Activated naive CD8-positive, alpha-beta T cell treated with anti-CD3 and anti-CD28 coated beads, Interleukin-2, amount 10 ng/mL, durations not matched to agents 7 days and 5 days (primary cell): ENCODE results near the gene XIRP1. TPM values are rescaled to one million over a fixed set of nuclear protein-coding genes. Genes with fewer than 3 reads are reported as not detected.
"Not testable (repeated sequence)": the region's sequence is repeated elsewhere in the genome, so short reads cannot be mapped to it uniquely, and the experiment has no call there.

Experiments used
- ATAC-seq: fragments of 150-1000 bp; cut with Tn5 transposase; one replicate; pipeline ENCODE4 v1.10.0; 2021; ENCODE audit warnings: low read depth, moderate library complexity
- POLR2A ChIA-PET: fragments of 350-600 bp; sonication (Branson Sonifier 250); formaldehyde crosslinking; loops from one replicate; lab custom pipeline; 2021; ENCODE audit warnings: antibody characterized with exemption; lab: Charles Lee
- DNase-seq: peaks from one replicate; pipeline ENCODE4 v3.0.0; 2021
- H3K27ac Mint-ChIP-seq: one replicate; pipeline ENCODE4 v1.8.0; 2022; ENCODE audit warnings: mild to moderate bottlenecking, mixed read lengths
- H3K27me3 Mint-ChIP-seq: one replicate; pipeline ENCODE4 v1.8.0; 2022; ENCODE audit warnings: mild to moderate bottlenecking, moderate library complexity, mixed read lengths
- H3K36me3 Mint-ChIP-seq: one replicate; pipeline ENCODE4 v1.8.0; 2021; ENCODE audit warnings: mild to moderate bottlenecking, mixed read lengths
- H3K4me1 Mint-ChIP-seq: one replicate; pipeline ENCODE4 v1.8.0; 2021; ENCODE audit warnings: mixed read lengths
- H3K4me3 Mint-ChIP-seq: one replicate; pipeline ENCODE4 v1.8.0; 2022; ENCODE audit warnings: mild to moderate bottlenecking, moderate library complexity, mixed read lengths
- H3K9me3 Mint-ChIP-seq: one replicate; pipeline ENCODE4 v1.8.0; 2021; ENCODE audit warnings: mixed read lengths
- total RNA-seq, 2 experiments: library from RNA; stranded (reverse); gene quantifications; one replicate each; pipeline ENCODE4 v1.2.3, GENCODE V29; 2021

Gene XIRP1
- total RNA-seq, 2 experiments from 2014 or later: not detected

- Mint-ChIP-seq H3K36me3 (peaks cover 11% of the 10 kb centered on the region), H3K4me1 (peaks cover 49% of the 10 kb centered on the region), H3K27ac (peak overlapping the region; percentile 22), H3K27me3 (peaks cover 2% of the 10 kb centered on the region), H3K9me3 (peaks cover 3% of the 10 kb centered on the region), H3K4me3 (peak overlapping the region; percentile 63)
- DNase-seq: no peak
- ATAC-seq: no peak
- POLR2A ChIA-PET: interaction anchor here (1.0 to 3.6 kb wide), 7 partner anchors 9 to 70 kb away, joined by 3 to 17 read pairs (median 3); partner anchors contain the start of genes GORASP1 and TTC21A
Measured at GRCh38 chr3:39178553-39178952, 13.8 kb downstream of the XIRP1 start.

DNA sequence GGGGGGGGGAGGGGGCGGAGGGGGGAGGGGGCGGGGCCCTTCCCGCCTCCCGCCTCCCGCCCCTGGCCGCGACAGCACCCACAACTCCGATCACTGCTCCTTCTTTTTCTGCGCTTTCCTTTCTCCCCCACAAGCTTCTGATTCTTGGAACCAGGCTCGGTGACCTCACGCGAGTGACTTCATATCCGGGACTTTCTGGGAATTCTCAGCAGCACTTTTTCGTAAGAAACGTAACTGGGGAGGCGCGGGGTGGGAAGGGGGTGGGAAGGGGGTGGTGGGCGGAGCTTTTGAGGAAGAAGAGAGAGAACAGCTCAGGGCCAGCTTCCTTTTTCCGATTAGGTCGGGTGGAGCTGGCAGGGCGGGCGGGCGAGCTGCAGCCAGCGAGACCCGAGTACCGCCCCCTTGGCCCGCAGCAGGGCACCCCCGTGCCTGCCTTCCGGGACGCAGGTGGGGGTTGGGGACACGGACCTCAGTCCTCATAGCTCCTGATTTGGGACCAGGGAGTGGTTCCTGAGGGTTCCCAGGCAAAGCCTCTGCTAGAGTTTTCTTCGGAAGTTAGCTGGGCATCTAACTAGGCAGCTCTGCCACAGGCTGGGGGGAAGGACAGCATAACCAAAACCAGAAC lies 14.6 kb downstream of the XIRP1 start:
- ATAC-seq (peak; percentile 53), DNase-seq (peak; percentile 73)
- Mint-ChIP-seq H3K36me3 (peaks cover 11% of the 10 kb centered on the region), H3K9me3 (peaks cover 3% of the 10 kb centered on the region), H3K4me1 (peaks cover 48% of the 10 kb centered on the region), H3K4me3 (peak overlapping the region; percentile 69), H3K27me3 (peaks cover 3% of the 10 kb centered on the region), H3K27ac (peak overlapping the region; percentile 79)
- POLR2A ChIA-PET: interaction anchor here (1.0 to 3.6 kb wide), 7 partner anchors 8 to 70 kb away, joined by 3 to 17 read pairs (median 3); partner anchors contain the start of genes GORASP1 and TTC21A

GRCh38 chr3:39176025-39176714 lies 16.2 kb downstream of the XIRP1 start:
- DNase-seq (peak; percentile 27), ATAC-seq (no peak)
- Mint-ChIP-seq H3K36me3 (peaks cover 11% of the 10 kb centered on the region), H3K4me1 (peaks cover 44% of the 10 kb centered on the region), H3K4me3 (no peak overlapping the region), H3K27me3 (peaks cover 10% of the 10 kb centered on the region), H3K27ac (peak overlapping the region; percentile 43), H3K9me3 (peaks cover 3% of the 10 kb centered on the region)
- POLR2A ChIA-PET: interaction anchor here (0.7 to 3.6 kb wide), 6 partner anchors 20 to 172 kb away, joined by 3 to 17 read pairs (median 4); partner anchors contain the start of genes GORASP1 and TTC21A

- Mint-ChIP-seq H3K27ac (no peak overlapping the region), H3K27me3 (peaks cover 10% of the 10 kb centered on the region), H3K36me3 (peaks cover 11% of the 10 kb centered on the region), H3K9me3 (peaks cover 3% of the 10 kb centered on the region), H3K4me1 (peaks cover 22% of the 10 kb centered on the region), H3K4me3 (no peak overlapping the region)
- DNase-seq (no peak), ATAC-seq (no peak)
- POLR2A ChIA-PET: no interaction called here
Measured at GRCh38 chr3:39173318-39174125, 18.9 kb downstream of the XIRP1 start.

DNA sequence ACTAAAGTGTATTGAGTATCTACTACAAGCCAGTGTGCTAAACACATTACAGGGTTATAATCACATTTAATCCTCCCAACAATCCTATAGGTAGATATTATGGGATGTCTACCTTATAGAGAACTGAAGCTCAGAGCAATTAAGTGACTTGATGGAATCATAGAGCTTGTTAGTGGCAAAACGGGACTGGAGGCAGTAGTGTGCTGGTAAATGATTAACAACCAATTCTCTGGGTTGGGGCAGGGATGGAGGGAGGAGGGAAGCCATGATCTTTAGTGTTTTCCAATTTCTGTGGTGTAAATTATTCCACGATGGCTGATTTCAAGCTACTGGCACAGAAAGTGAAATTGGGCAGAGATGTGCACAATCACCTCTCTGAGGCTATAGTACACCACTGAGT lies 20.5 kb downstream of the XIRP1 start:
- H3K9me3 Mint-ChIP-seq: peaks cover 3% of the 10 kb centered on the region
- no peak for DNase-seq
- H3K4me3 Mint-ChIP-seq: no peak overlapping the region
- ATAC-seq: no peak
- peaks cover 10% of the 10 kb centered on the region for H3K27me3 Mint-ChIP-seq
- POLR2A ChIA-PET: no interaction called here
- no peak overlapping the region for H3K27ac Mint-ChIP-seq
- H3K4me1 Mint-ChIP-seq: peaks cover 14% of the 10 kb centered on the region
- peaks cover 11% of the 10 kb centered on the region for H3K36me3 Mint-ChIP-seq

- H3K36me3 Mint-ChIP-seq, H3K27ac Mint-ChIP-seq, H3K4me3 Mint-ChIP-seq, H3K9me3 Mint-ChIP-seq, ATAC-seq, DNase-seq, H3K27me3 Mint-ChIP-seq: not testable (repeated sequence)
- POLR2A ChIA-PET: interaction anchor here (0.6 kb wide), 1 partner anchor 1140 kb away, joined by 3 read pairs; no protein-coding TSS in a partner anchor
- H3K4me1 Mint-ChIP-seq: peaks cover 15% of the 10 kb centered on the region
Measured at GRCh38 chr3:39170877-39171276, 21.5 kb downstream of the XIRP1 start.

GRCh38 chr3:39170461-39170860 lies 21.9 kb downstream of the XIRP1 start:
- Mint-ChIP-seq H3K4me3 (no peak overlapping the region), H3K9me3 (peaks cover 2% of the 10 kb centered on the region), H3K36me3 (no peaks in the 10 kb centered on the region), H3K27me3 (peaks cover 10% of the 10 kb centered on the region), H3K4me1 (peaks cover 14% of the 10 kb centered on the region), H3K27ac (no peak overlapping the region)
- POLR2A ChIA-PET: no interaction called here
- DNase-seq (no peak), ATAC-seq (no peak)

DNA sequence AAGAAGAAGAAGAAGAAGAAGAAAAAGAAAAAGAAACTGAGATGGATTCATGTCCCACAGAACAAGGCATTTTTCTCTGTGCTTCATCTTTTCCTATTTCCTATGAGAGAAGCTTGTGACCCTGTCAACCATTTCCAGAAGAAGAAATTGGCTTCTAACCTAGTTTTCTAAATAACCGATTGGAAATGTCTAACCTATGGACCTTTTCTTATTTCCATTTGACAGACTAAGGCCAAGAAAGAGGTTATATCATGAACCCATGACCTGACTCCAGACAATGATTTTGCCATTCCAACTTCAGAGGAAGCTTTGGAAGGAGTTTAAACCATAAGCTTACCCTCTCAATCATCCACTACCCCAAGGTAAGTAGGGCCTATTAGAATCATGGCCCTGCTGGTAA lies 22.7 kb downstream of the XIRP1 start:
- peaks cover 10% of the 10 kb centered on the region for H3K27me3 Mint-ChIP-seq
- peaks cover under 1% of the 10 kb centered on the region for H3K9me3 Mint-ChIP-seq
- peaks cover 18% of the 10 kb centered on the region for H3K4me1 Mint-ChIP-seq
- ATAC-seq: no peak
- POLR2A ChIA-PET: interaction anchor here (0.7 kb wide), 2 partner anchors 9 to 13 kb away, joined by 3 to 7 read pairs; no protein-coding TSS in a partner anchor
- no peak for DNase-seq
- no peak overlapping the region for H3K4me3 Mint-ChIP-seq
- H3K27ac Mint-ChIP-seq: no peak overlapping the region
- H3K36me3 Mint-ChIP-seq: peaks cover 1% of the 10 kb centered on the region

DNA sequence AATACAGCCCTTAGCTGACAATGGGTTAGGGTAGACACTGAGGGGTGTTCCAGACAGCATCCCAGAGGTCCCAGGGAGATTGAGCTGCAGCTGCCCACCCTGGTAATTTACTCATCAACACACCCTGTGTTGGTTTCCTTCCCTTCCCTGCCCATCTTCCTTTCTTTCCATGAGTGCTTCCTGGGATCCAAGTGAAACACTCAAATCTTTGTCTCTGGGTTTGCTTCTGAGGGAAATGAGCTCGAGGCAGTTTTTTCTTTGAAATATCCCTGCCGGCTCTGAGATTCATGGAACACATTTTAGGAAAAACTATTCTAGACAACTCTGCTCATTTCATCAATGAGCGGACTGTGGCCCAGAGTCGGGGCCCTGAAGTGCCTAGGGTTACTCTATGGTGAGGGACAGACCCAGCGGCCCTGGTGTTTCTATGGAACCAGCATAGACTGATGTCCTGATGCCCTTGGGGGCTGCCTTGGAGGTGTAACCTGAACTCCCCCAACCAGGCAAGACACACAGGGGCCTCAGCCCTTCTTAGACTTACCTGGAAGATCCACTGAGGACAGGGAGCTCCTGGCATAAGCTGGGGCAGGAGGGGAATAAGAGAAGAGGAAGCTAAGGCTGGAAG lies 24.1 kb downstream of the XIRP1 start:
- no peak for ATAC-seq
- Mint-ChIP-seq H3K36me3 (peaks cover 1% of the 10 kb centered on the region), H3K9me3 (no peaks in the 10 kb centered on the region), H3K27ac (no peak overlapping the region), H3K4me3 (no peak overlapping the region), H3K4me1 (peaks cover 17% of the 10 kb centered on the region), H3K27me3 (peaks cover 7% of the 10 kb centered on the region)
- DNase-seq: no peak
- POLR2A ChIA-PET: no interaction called here

- no peak overlapping the region for H3K4me3 Mint-ChIP-seq
Measured at GRCh38 chr3:39166932-39167532, 25.4 kb downstream of the XIRP1 start.

GRCh38 chr3:39166134-39166710 lies 26.2 kb downstream of the XIRP1 start:
- peaks cover 1% of the 10 kb centered on the region for H3K36me3 Mint-ChIP-seq
- POLR2A ChIA-PET: interaction anchor here (0.9 kb wide), 1 partner anchor 12 kb away, joined by 3 read pairs; no protein-coding TSS in a partner anchor
- no peak overlapping the region for H3K4me3 Mint-ChIP-seq
- H3K27me3 Mint-ChIP-seq: no peaks in the 10 kb centered on the region
- no peak for ATAC-seq
- H3K9me3 Mint-ChIP-seq: no peaks in the 10 kb centered on the region
- peaks cover 16% of the 10 kb centered on the region for H3K4me1 Mint-ChIP-seq
- H3K27ac Mint-ChIP-seq: no peak overlapping the region
- no peak for DNase-seq

More at GRCh38 chr3:39166932-39167532, 25.4 kb downstream of the XIRP1 start:
- POLR2A ChIA-PET: interaction anchor here (0.9 kb wide), 1 partner anchor 11 kb away, joined by 3 read pairs; no protein-coding TSS in a partner anchor
- H3K4me1 Mint-ChIP-seq: peaks cover 17% of the 10 kb centered on the region
- H3K27ac Mint-ChIP-seq: no peak overlapping the region
- H3K27me3 Mint-ChIP-seq: peaks cover 3% of the 10 kb centered on the region
- ATAC-seq (no peak), DNase-seq (no peak)
- H3K36me3 Mint-ChIP-seq: peaks cover 1% of the 10 kb centered on the region
- no peaks in the 10 kb centered on the region for H3K9me3 Mint-ChIP-seq

DNA sequence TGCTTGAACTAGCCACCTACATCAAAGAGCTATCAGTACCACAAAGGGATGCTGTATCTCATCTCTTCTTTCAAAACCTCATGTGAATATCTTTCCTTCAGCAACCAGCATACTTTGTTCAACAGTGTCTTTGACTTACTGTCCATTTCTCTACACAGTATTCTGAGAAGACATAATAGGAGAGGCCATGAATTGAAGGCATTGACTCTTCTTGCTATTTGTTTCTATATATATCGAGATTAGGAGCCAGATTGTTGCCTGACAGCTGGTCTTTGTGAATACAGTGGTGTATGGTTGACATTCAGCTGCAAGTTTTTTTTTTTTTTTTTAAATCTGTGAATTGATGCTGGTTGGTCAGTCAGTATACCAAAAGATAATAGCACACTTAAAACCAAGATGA lies 26.9 kb downstream of the XIRP1 start:
- Mint-ChIP-seq H3K4me3 (no peak overlapping the region), H3K9me3 (no peaks in the 10 kb centered on the region), H3K27ac (no peak overlapping the region), H3K27me3 (no peaks in the 10 kb centered on the region), H3K4me1 (peaks cover 16% of the 10 kb centered on the region), H3K36me3 (peaks cover 1% of the 10 kb centered on the region)
- ATAC-seq: peak; percentile 56
- DNase-seq: no peak
- POLR2A ChIA-PET: interaction anchor here (0.7 kb wide), 1 partner anchor 40 kb away, joined by 4 read pairs; no protein-coding TSS in a partner anchor
